Caco-2 (cell line): ENCODE results near the gene ELMO1. TPM values are rescaled to one million over a fixed set of nuclear protein-coding genes. Genes with fewer than 3 reads are reported as not detected.

ENCODE experiments used
- BruUV-seq: library from RNA; stranded (reverse); fragments of 400-500 nt; replicated peaks from 2 replicates; lab custom pipeline; 2021; lab: Mats Ljungman, UMichigan
- CTCF ChIA-PET: fragments of 300-600 bp; sonication (Branson Sonifier 250); formaldehyde crosslinking; loops from one replicate; lab custom pipeline; 2022; ENCODE audit warnings: antibody characterized with exemption; lab: Charles Lee
- POLR2A ChIA-PET: fragments of 300-600 bp; sonication (Branson Sonifier 250); formaldehyde crosslinking; loops from one replicate; lab custom pipeline; 2022; ENCODE audit warnings: antibody characterized with exemption; lab: Charles Lee
- DNase-seq, 2 experiments: peaks; one replicate each; pipeline versions ENCODE4 v3.0.0 to v3.0.0-alpha.2; 2020 to 2022
- H3K27me3 ChIP-seq: replicated peaks from 2 replicates; pipeline ENCODE4 v1.6.0; 2011; ENCODE audit warnings: low read length; ENCODE audit not compliant: control insufficient read depth, insufficient read depth
- H3K36me3 ChIP-seq: 2 replicates; pipeline ENCODE4 v1.5.1; 2011; ENCODE audit warnings: low read length; ENCODE audit not compliant: control insufficient read depth, insufficient read depth
- H3K4me1 ChIP-seq: fragments of 250-450 bp; sonication (Bioruptor Pico); 2 replicates; pipeline ENCODE4 v1.5.1; 2020; ENCODE audit warnings: mild to moderate bottlenecking
- H3K4me3 ChIP-seq: 2 replicates; pipeline ENCODE4 v1.5.1; 2011; ENCODE audit warnings: low read depth, mild to moderate bottlenecking, control low read depth, low read length
- H3K9me3 ChIP-seq: fragments of 250-450 bp; sonication (Bioruptor Pico); 2 replicates; pipeline ENCODE4 v1.5.1; 2020; ENCODE audit warnings: mild to moderate bottlenecking, moderate library complexity
- H3K27ac Mint-ChIP-seq: one replicate; pipeline ENCODE4 v1.8.0; 2022; ENCODE audit warnings: mixed read lengths; ENCODE audit not compliant: unreplicated experiment
- H3K27me3 Mint-ChIP-seq: one replicate; pipeline ENCODE4 v1.8.0; 2022; ENCODE audit warnings: mixed read lengths; ENCODE audit not compliant: insufficient read depth, unreplicated experiment
- H3K36me3 Mint-ChIP-seq: one replicate; pipeline ENCODE4 v1.8.0; 2022; ENCODE audit warnings: mild to moderate bottlenecking, mixed read lengths; ENCODE audit not compliant: insufficient read depth, unreplicated experiment
- H3K4me1 Mint-ChIP-seq: one replicate; pipeline ENCODE4 v1.8.0; 2022; ENCODE audit warnings: low read depth, mixed read lengths; ENCODE audit not compliant: unreplicated experiment
- H3K4me3 Mint-ChIP-seq: one replicate; pipeline ENCODE4 v1.8.0; 2022; ENCODE audit warnings: mild to moderate bottlenecking, moderate library complexity, mixed read lengths; ENCODE audit not compliant: unreplicated experiment
- H3K9me3 Mint-ChIP-seq: one replicate; pipeline ENCODE4 v1.8.0; 2022; ENCODE audit warnings: mixed read lengths; ENCODE audit not compliant: unreplicated experiment
- CTCF ChIP-seq, 2 experiments: fragments of 200-600 bp in 1 of 2; IDR thresholded peaks; 1 replicate in 1 of 2; 2 replicates in 1 of 2; pipeline versions ENCODE4 v1.5.1 to v1.8.0; 2011 to 2022; ENCODE audit warnings: antibody characterized with exemption in 1 of 2, control low read depth in 1 of 2, inconsistent platforms in 1 of 2, low read depth in 1 of 2, low read length in 1 of 2, mild to moderate bottlenecking in 1 of 2, moderate library complexity in 1 of 2; ENCODE audit not compliant: insufficient read depth in 1 of 2, severe bottlenecking in 1 of 2, unreplicated experiment in 1 of 2
- intact Hi-C: fragments of 100-400 bp; cut with micrococcal nuclease; formaldehyde crosslinking; loops from one replicate; pipeline ENCODE4 v1.10.0; 2022; ENCODE audit not compliant: unreplicated experiment
- total RNA-seq: library from RNA; stranded (reverse); gene quantifications from 2 replicates; pipeline ENCODE4 v1.2.3, GENCODE V29; 2022

Gene ELMO1
- total RNA-seq, 1 experiment from 2014 or later: 0.14 TPM

- H3K9me3 ChIP-seq: no peaks in the 10 kb centered on the region
- Mint-ChIP-seq H3K27me3 (peaks cover 13% of the 10 kb centered on the region), H3K4me1 (no peaks in the 10 kb centered on the region), H3K9me3 (no peaks in the 10 kb centered on the region), H3K27ac (no peak overlapping the region), H3K4me3 (no peak overlapping the region), H3K36me3 (no peaks in the 10 kb centered on the region)
- BruUV-seq: no TSS peak
- no peak for TF ChIP-seq CTCF (IDR thresholded peaks at IDR 0.05; ENCODE audit: insufficient read depth in 1 of 2, low read depth in 1 of 2, low read length in 1 of 2, severe bottlenecking in 1 of 2, unreplicated experiment in 1 of 2)
- POLR2A ChIA-PET: no interaction called here
- intact Hi-C loops: no loop called here
- CTCF ChIA-PET: no interaction called here
- no peaks in the 10 kb centered on the region for H3K27me3 ChIP-seq
- DNase-seq: no peak
- no peak overlapping the region for H3K4me3 ChIP-seq
- no peaks in the 10 kb centered on the region for H3K4me1 ChIP-seq
- H3K36me3 ChIP-seq: no peaks in the 10 kb centered on the region
Measured at GRCh38 chr7:37415629-37416028, 33.0 kb downstream of the ELMO1 start.

DNA sequence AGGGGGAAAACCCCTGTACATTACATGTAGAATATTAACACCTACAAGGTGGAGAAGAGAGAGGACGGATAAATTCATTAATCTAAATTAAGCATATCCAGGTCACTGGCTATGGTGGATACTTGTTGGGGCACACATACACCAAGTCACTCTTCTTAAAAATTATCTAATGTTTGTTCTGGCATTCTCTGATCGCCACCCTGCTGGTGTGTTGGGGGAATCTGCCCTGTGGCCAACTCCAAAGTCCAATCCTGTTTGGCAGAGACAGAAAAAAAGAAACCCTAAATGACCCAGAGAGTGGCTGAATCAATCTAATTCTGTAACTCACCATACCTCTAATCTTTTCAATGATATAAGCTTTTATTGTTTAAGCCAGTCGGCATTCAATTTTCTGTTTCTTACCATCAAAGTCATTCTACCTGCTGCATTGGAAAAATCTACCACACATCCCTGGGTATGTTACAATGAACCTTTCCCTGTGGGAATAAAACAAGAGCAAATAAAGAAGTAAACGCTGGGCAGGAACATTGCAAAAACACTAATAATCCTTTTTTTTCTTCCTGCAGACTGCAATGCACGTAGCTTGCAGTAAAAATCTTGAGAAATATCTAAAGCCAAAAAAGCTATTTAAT, 34.2 kb downstream of the ELMO1 start:
- no peak for DNase-seq
- no peak overlapping the region for H3K4me3 Mint-ChIP-seq
- Histone ChIP-seq H3K4me3 (no peak overlapping the region), H3K27me3 (no peaks in the 10 kb centered on the region), H3K4me1 (no peaks in the 10 kb centered on the region), H3K9me3 (no peaks in the 10 kb centered on the region), H3K36me3 (no peaks in the 10 kb centered on the region)
- H3K36me3 Mint-ChIP-seq: no peaks in the 10 kb centered on the region
- H3K9me3 Mint-ChIP-seq: no peaks in the 10 kb centered on the region
- intact Hi-C loops: no loop called here
- H3K27me3 Mint-ChIP-seq: peaks cover 15% of the 10 kb centered on the region
- POLR2A ChIA-PET: no interaction called here
- CTCF ChIA-PET: no interaction called here
- H3K27ac Mint-ChIP-seq: no peak overlapping the region
- TF ChIP-seq CTCF (IDR thresholded peaks at IDR 0.05; ENCODE audit: insufficient read depth in 1 of 2, low read depth in 1 of 2, low read length in 1 of 2, severe bottlenecking in 1 of 2, unreplicated experiment in 1 of 2): no peak
- H3K4me1 Mint-ChIP-seq: no peaks in the 10 kb centered on the region
- BruUV-seq: no TSS peak

DNA sequence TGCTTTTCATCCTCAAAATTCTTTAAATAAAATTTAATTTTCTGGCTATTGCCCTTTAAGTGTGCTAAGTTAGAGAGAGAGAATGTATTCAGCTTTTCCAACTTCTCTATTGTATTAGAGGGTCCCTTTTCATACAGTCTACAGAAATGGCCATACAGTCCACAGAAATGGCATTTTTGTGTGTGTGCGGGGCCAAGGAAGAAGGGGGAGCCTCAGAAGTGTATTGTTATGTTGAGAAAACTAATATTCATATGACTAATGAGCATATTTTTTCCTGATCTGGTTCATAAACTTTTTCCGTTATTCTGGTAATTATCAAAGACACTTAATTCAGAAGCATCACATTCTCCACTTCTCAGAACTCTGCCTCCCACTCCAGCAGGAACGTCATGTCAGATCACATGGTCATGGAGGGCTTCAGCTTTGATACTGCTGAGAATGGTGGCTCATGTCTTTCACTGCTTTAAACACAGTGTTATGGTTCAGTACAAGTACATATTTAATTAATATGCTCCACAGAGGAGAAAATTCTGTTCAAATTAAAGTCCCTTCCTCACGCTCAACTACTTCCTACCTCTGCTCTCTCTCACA, 37.1 kb downstream of the ELMO1 start:
- no TSS peak for BruUV-seq
- H3K36me3 Mint-ChIP-seq: no peaks in the 10 kb centered on the region
- Histone ChIP-seq H3K9me3 (no peaks in the 10 kb centered on the region), H3K4me1 (no peaks in the 10 kb centered on the region), H3K4me3 (no peak overlapping the region), H3K36me3 (no peaks in the 10 kb centered on the region), H3K27me3 (no peaks in the 10 kb centered on the region)
- no peak overlapping the region for H3K4me3 Mint-ChIP-seq
- H3K27ac Mint-ChIP-seq: no peak overlapping the region
- no peak for DNase-seq
- intact Hi-C loops: no loop called here
- H3K9me3 Mint-ChIP-seq: no peaks in the 10 kb centered on the region
- POLR2A ChIA-PET: no interaction called here
- no peaks in the 10 kb centered on the region for H3K4me1 Mint-ChIP-seq
- CTCF ChIA-PET: no interaction called here
- TF ChIP-seq CTCF (IDR thresholded peaks at IDR 0.05; ENCODE audit: insufficient read depth in 1 of 2, low read depth in 1 of 2, low read length in 1 of 2, severe bottlenecking in 1 of 2, unreplicated experiment in 1 of 2): no peak
- H3K27me3 Mint-ChIP-seq: peaks cover 10% of the 10 kb centered on the region
